SJSA1 (cell line): ENCODE results near the gene TRABD. TPM values are rescaled to one million over a fixed set of nuclear protein-coding genes. Genes with fewer than 3 reads are reported as not detected.
A peak's percentile ranks its signal among the peaks of the same experiment; 100 is the strongest.
"Not testable (repeated sequence)": the region's sequence is repeated elsewhere in the genome, so short reads cannot be mapped to it uniquely, and the experiment has no call there.

Experiments
- DNase-seq, 2 experiments: peaks; one replicate each; pipeline ENCODE4 v3.0.0-alpha.2; 2015 to 2020; ENCODE audit warnings: low spot score in 2 of 2, low read depth in 1 of 2
- H3K27ac ChIP-seq: fragments of 250-450 bp; sonication (Bioruptor Pico); 2 replicates; pipeline ENCODE4 v1.5.1; 2020; ENCODE audit warnings: mild to moderate bottlenecking, moderate library complexity
- H3K27me3 ChIP-seq: fragments of 250-450 bp; sonication (Bioruptor Pico); replicated peaks from 2 replicates; pipeline ENCODE4 v1.5.1; 2020; ENCODE audit warnings: mild to moderate bottlenecking, moderate library complexity
- H3K36me3 ChIP-seq: fragments of 250-450 bp; sonication (Bioruptor Pico); 2 replicates; pipeline ENCODE4 v1.5.1; 2020; ENCODE audit warnings: mild to moderate bottlenecking
- H3K4me1 ChIP-seq: fragments of 250-450 bp; sonication (Bioruptor Pico); replicated peaks from 2 replicates; pipeline ENCODE4 v1.6.1; 2021; ENCODE audit warnings: mild to moderate bottlenecking
- H3K4me3 ChIP-seq: fragments of 250-450 bp; sonication (Bioruptor Pico); 2 replicates; pipeline ENCODE4 v1.5.1; 2020; ENCODE audit warnings: mild to moderate bottlenecking
- H3K9me3 ChIP-seq: fragments of 250-450 bp; sonication (Bioruptor Pico); replicated peaks from 2 replicates; pipeline ENCODE4 v1.5.1; 2020; ENCODE audit warnings: mild to moderate bottlenecking
- total RNA-seq: library from RNA; depleted of rRNA; stranded (reverse); fragments of >200 nt; shearing (Covaris generic); gene quantifications from 2 replicates; pipeline ENCODE4 v1.2.3, GENCODE V29; 2014

TRABD gene
- total RNA-seq, 1 experiment from 2014 or later = 29.1 TPM

DNA sequence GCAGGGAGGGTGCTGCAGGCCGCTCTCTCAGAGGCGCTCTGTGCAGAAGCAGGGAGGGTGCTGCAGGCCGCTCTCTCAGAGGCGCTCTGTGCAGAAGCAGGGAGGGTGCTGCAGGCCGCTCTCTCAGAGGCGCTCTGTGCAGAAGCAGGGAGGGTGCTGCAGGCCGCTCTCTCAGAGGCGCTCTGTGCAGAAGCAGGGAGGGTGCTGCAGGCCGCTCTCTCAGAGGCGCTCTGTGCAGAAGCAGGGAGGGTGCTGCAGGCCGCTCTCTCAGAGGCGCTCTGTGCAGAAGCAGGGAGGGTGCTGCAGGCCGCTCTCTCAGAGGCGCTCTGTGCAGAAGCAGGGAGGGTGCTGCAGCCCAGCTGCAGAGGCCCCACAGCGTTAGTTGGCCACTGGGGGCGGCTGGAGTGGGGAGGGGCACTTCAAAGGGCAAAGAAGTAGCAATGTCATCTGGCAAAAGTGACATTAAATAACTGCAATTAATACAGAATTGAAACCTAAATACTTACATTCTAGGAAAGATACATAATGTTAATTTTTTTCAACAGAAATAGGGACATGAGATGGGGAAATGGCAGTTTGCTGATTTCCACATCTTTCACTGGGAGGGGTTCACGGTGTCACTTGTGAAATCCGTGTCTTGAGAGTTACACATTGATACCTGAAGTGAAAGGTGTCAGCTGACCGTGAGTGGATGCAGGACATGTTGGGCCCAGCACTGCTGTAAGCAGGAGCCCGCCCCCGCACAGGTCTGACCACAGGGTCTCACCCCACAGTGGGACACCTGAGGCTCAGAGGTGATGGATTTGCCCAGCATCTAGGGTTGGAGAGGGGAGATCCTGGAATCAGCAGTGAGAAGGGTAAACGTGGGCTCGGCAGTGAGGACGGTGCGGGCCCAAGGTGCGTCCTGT lies 38.2 kb upstream of the TRABD start:
- not testable (repeated sequence) for H3K27ac ChIP-seq, H3K27me3 ChIP-seq, H3K36me3 ChIP-seq, H3K9me3 ChIP-seq, H3K4me1 ChIP-seq, H3K4me3 ChIP-seq
- peak in 1 of 2 experiments; percentile 35 for DNase-seq

DNA sequence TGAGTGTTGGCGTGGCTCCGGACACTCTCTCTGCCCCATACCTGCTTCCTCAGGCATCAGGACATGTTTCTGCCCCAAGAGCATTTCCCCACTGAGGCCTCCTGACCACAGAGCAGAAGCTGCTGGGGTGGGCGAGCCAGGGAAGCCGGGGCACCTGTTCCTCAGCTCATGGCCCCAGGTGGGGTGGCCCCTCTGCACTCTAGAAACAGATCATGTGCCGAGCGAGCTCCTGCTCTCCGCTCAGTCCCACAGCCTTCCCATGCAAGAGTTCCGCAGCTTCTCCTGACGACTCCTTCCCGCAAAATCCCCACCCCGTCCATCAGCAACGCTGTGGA lies 37.6 kb upstream of the TRABD start:
- H3K27ac ChIP-seq = no peak overlapping the region
- no peaks in the 10 kb centered on the region for H3K4me1 ChIP-seq
- H3K4me3 ChIP-seq = no peak overlapping the region
- no peaks in the 10 kb centered on the region for H3K36me3 ChIP-seq
- DNase-seq = peak in 1 of 2 experiments; percentile 40
- H3K9me3 ChIP-seq = no peaks in the 10 kb centered on the region
- H3K27me3 ChIP-seq = no peaks in the 10 kb centered on the region

DNA sequence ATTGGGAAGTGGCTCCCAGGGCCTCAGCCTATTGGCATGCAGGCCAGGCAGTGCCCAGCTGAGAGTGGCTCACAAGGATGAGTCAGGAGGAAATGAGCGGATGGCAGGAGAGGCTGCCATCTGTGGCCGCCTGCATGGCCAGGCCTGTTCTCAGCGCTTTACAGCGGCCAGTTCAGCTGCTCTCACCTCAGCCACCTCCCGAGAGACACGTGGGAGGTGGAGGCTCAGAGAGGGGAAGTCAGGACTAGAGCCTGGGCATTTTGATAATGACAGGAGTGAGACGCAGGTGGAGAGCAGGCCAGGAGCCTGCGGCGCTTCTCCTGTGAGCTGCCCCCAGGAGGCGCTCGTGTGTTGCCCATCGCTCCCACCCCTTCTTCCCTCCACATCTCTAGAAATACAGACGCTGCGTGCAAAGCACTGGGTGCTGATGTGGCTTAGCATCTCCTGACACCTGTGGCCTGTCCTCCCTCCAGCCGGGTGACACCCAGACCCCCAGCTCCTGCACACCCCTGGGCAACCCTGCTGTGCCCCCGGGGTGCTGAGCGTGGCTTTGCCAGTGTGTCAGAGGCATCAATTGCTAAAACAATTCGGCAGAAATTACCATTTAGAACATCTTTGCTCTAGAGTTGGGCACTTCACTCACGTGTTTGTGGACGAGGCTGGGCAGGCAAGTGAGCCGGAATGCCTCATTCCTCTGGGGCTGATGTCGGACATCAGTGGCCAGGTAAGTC lies 36.6 kb upstream of the TRABD start:
- no peaks in the 10 kb centered on the region for H3K4me1 ChIP-seq
- no peaks in the 10 kb centered on the region for H3K9me3 ChIP-seq
- no peak overlapping the region for H3K4me3 ChIP-seq
- no peaks in the 10 kb centered on the region for H3K27me3 ChIP-seq
- no peak overlapping the region for H3K27ac ChIP-seq
- no peaks in the 10 kb centered on the region for H3K36me3 ChIP-seq
- no peak for DNase-seq

DNA sequence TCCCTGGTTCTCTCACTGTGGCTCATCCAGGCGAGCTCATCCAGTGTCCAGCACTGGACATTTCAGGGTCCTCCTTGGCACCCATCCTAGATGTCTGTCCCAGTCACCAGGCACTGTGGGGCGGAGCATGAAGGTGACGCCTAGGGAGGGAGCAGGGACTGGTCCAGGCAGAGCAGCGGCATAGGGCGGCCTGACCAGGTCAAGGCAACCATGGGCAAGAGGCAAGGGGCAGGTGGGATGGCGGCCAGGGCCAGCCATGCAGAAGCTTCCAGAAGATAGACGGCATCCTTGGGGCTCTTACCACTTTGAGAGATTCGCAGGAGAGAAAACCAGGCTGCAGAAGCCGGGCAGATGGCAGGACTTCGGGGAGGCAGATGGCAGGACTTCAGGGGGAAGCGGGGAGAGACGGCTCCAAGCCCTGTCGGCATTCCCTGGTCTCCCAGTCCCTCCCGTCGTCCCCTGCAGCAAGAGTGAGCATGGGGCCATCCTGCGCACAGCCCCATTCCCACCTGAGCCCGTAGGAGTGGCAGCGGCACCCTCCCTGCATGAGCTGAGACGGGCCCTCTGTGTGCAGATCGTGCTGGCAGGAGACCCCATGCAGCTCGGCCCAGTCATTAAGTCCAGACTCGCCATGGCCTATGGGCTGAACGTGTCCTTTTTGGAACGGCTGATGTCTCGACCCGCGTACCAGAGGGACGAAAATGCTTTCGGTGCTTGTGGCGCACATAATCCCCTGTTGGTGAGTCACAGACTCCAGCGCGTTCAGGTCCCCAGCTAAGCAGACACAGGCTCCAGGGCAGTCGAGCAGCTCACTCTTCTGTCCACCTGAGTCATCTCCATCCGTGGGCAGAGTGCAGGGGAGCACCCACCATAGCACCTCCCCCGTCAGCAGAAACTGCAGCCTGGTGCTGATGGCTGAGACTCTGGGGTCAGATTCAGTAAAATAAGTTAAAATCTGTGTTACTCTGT lies 35.3 kb upstream of the TRABD start:
- Histone ChIP-seq H3K4me1 (no peaks in the 10 kb centered on the region), H3K27me3 (no peaks in the 10 kb centered on the region), H3K9me3 (no peaks in the 10 kb centered on the region), H3K27ac (no peak overlapping the region), H3K36me3 (no peaks in the 10 kb centered on the region), H3K4me3 (no peak overlapping the region)
- no peak for DNase-seq

DNA sequence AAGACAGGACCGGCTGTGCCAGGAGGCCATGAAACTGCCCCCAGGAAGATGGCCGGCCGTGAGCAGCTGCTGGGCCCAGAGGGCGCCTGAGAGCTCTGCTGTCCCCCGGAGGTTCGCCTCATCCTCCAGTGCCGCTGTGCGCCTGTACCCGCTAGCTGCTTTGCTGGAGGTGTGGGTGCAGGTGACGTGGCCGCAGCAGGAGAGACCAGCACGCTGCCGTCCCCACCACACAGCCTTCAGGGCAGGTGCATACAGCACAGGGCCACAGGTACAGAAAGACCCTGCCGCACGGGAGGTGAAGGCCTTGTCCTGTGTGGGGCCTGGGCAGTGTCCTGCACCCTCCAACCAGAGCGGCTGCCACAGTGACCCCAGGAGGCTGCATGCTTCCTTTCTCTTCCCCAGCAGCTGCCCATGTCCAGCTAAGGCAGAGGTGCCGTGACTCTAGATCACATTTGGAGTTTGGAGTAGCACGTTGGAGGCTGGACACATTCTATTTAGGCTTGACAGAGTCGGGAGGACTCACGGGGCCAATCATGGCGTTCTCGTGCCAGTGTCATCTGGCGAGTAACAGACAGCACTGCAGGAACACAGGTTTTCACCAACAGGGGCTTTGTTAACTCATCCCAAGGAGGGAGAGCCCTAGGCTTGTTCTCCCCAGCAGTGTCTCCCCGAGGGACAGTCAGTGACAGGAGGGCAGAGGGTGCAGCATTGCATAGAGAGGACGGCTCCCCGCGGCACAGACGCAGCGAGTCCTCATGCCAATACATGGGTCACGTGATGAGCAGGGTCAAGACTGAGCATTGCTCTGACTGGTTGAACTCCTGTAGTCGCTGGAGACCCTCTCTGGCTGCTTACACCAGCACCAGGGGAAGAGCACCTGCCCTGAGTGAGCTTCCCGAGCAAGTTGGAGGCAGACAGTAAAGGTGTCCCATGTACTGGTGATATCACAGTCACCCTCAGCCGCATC lies 33.9 kb upstream of the TRABD start:
- Histone ChIP-seq H3K4me1 (no peaks in the 10 kb centered on the region), H3K27ac (no peak overlapping the region), H3K9me3 (no peaks in the 10 kb centered on the region), H3K27me3 (no peaks in the 10 kb centered on the region), H3K36me3 (no peaks in the 10 kb centered on the region), H3K4me3 (no peak overlapping the region)
- peak in 1 of 2 experiments; percentile 37 for DNase-seq

DNA sequence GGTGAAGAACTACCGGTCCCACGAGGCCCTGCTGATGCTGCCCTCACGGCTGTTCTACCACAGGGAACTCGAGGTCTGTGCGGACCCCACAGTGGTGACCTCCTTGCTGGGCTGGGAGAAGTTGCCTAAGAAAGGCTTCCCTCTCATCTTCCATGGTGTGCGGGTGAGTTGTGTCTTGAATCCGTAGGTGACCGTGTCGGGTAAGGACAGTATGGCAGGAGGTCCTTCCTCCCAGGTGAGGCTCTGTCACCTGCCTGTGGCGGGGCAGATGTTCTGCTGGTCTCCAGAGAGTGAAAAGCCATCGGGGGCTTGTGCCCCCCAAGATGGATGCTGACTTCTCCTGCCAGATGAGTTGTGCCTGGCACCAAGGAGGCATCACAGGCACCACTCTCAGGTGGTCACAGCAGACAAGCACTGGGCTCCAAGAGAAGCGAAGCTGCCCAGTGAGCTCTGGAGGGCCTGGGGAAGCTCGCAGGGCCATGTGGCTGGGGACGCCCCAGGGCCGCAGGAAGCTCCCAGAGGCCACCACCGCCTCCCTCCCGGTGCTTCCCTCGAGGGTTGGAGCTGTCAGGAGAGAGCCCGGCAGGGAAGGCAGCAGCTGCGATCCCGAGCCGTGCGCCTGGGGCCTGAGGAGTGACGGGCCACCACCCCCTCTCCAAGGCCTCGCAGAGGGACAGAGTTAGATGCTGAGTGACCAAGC lies 32.5 kb upstream of the TRABD start:
- no peak overlapping the region for H3K27ac ChIP-seq
- no peaks in the 10 kb centered on the region for H3K36me3 ChIP-seq
- H3K4me1 ChIP-seq = no peaks in the 10 kb centered on the region
- DNase-seq = peak in 1 of 2 experiments; percentile 38
- no peak overlapping the region for H3K4me3 ChIP-seq
- no peaks in the 10 kb centered on the region for H3K27me3 ChIP-seq
- H3K9me3 ChIP-seq = no peaks in the 10 kb centered on the region

DNA sequence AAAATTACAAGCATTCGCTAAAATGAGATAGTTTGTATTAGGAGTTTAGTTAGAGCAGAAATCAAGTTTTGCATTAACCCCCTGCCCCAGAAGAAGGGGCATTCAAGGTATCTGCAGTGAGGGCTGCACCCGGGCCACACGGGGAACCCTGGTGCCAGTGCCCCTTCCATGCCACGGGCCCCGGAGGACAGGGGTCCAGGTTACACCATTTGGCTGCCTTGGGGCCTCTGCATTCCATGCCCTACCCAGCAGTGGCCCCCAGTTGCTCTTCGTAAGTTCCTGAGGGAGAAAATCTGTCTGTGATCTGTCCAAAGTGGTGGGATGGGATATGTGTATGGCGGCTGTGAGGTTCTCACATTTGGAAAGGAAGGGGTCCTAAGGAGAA lies 32.0 kb upstream of the TRABD start:
- Histone ChIP-seq H3K4me3 (no peak overlapping the region), H3K36me3 (peaks cover under 1% of the 10 kb centered on the region; the same call in 1 of the 2 replicates), H3K9me3 (no peaks in the 10 kb centered on the region), H3K27me3 (no peaks in the 10 kb centered on the region), H3K4me1 (no peaks in the 10 kb centered on the region), H3K27ac (no peak overlapping the region)
- peak in 1 of 2 experiments; percentile 22 for DNase-seq

DNA sequence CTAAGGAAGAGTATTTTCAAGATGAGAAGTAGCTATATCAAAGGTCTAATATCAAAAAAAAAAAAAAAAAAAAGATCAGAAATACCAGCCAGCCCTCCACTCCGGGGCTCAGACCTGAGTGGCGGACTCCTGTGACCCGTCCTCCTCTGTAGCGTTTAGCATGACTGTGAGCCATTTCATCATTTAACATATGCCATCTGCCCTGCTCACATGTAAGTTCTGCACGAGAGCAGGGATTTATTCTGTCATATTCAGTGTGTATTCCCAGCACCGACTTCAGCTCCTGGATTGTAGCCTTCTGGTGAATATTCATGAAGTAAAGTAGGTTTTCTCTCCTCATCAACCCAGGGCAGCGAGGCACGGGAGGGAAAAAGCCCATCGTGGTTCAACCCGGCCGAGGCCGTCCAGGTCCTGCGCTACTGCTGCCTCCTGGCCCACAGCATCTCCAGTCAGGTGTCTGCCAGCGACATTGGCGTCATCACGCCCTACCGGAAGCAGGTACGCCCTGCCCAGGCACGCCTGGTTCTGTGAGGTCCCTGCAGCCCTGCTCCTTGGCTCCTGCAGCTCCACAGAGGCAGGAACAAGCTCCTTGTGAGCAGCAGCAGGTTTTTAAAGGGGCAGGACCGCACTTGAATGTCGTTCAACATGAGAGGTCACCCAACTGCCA lies 27.9 kb upstream of the TRABD start:
- Histone ChIP-seq H3K27ac (no peak overlapping the region), H3K4me1 (no peaks in the 10 kb centered on the region), H3K36me3 (peaks cover 5% of the 10 kb centered on the region; the same call in 1 of the 2 replicates), H3K9me3 (no peaks in the 10 kb centered on the region), H3K4me3 (no peak overlapping the region), H3K27me3 (no peaks in the 10 kb centered on the region)
- DNase-seq = no peak

DNA sequence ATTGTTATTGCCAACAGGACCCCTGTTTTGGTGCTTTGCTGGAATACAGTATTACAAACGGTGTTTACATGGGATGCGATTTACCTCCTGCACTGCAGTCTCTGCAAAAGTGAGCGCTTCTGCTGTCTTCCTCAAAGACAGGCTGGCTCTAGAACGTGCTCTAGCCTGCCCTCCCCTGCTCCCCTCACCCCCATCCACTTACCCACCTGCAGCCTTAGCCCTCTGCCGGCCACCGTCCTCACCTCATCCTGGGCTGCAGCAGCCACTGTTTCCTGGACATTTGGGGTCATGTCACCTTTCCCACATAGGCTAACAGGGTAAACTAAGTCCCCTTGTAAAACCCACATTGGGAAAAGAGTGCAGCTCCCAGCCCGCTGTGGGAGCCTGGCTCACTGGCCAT lies 24.8 kb upstream of the TRABD start:
- DNase-seq = no peak
- no peaks in the 10 kb centered on the region for H3K9me3 ChIP-seq
- no peak overlapping the region for H3K27ac ChIP-seq
- H3K4me3 ChIP-seq = no peak overlapping the region
- H3K4me1 ChIP-seq = no peaks in the 10 kb centered on the region
- H3K36me3 ChIP-seq = peaks cover 5% of the 10 kb centered on the region; the same call in 1 of the 2 replicates
- no peaks in the 10 kb centered on the region for H3K27me3 ChIP-seq

DNA sequence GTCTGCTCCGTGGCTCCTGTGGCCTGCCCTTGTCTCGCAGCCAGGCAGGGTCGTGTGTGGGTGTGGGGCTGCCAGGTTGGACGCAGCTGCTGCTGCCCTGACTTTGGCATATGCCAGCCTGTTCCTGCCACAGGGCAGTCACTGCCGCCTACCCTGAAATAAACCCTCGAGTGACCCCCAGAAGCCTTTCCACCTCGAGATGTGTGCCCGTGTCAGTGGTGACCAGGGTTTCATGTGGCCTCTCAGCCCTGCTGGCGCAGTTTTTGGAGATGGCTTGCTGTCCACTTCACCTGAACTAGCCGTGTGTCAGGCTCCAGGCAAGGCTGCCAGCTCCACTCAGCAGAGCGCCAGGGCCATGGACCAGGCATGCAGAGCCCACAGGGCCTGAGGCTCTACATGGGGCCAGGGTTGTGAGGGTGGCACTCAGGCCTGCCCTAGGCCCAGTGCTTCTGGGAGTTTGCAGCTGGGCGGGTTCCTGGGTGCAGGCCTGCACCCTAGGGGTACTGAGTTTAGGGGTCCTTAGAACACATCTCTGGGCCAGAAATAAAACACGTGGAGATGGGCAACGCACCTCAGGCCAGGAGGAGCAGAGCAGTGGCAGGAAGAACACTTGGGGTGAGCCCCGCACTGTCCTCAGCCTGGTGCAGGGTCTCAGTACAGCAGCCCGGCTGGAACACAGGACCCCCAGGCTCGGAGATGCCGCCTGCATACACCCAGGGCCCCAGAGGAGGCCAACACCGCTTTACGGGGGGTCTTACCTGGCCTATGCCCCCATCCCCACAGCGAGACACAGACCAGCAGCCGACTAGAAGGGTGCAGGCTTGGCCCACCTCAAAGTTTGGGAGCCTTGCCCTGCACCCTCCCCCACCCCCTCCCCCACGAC lies 24.0 kb upstream of the TRABD start:
- no peaks in the 10 kb centered on the region for H3K27me3 ChIP-seq

DNA sequence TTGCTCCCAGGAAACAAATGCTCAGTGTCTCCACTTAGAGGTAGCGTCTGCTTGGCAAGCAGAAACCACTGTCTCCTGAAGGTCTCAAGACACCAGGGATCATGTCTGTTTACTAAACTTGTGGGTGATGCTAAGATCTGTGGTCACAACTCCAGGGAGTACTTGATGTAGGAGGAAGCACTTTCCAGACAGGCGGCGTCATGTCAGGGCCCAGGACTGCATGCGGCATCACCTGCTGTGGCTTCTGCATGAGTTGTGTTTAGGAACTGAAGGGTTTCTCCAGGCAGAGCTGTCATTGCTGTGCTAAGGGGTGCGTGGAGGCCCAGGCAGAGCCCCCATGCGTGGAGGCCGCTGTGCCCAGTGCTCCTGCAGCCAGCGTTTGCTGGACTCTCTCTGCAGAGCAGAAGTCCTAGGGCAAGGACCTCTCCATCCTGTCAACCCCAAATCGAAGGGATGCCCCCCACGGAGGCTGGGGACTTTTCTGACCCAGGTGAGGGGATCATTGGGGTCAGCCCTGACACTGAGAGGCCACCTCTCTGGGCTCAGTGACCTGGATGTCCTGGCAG lies 23.2 kb upstream of the TRABD start:
- no peak overlapping the region for H3K27ac ChIP-seq
- no peaks in the 10 kb centered on the region for H3K27me3 ChIP-seq
- H3K4me1 ChIP-seq = no peaks in the 10 kb centered on the region
- H3K9me3 ChIP-seq = no peaks in the 10 kb centered on the region
- H3K36me3 ChIP-seq = peaks cover 5% of the 10 kb centered on the region; the same call in 1 of the 2 replicates
- no peak overlapping the region for H3K4me3 ChIP-seq
- DNase-seq = no peak

More for the DNA sequence above, 24.0 kb upstream of the TRABD start:
- Histone ChIP-seq H3K27ac (no peak overlapping the region), H3K9me3 (no peaks in the 10 kb centered on the region), H3K4me1 (no peaks in the 10 kb centered on the region), H3K4me3 (no peak overlapping the region), H3K36me3 (peaks cover 5% of the 10 kb centered on the region; the same call in 1 of the 2 replicates)
- DNase-seq = no peak
